COLO829 (cell line): ENCODE data around the gene MAST4.
"Not testable (repeated sequence)": the region's sequence is repeated elsewhere in the genome, so short reads cannot be mapped to it uniquely, and the experiment has no call there.

Source experiments
- DNase-seq: peaks from one replicate; pipeline ENCODE4 v3.0.0; 2012; ENCODE audit warnings: low spot score

Gene MAST4

GRCh38 chr5:67090040-67090439, 493.8 kb downstream of the MAST4 start:
- no peak for DNase-seq

DNA sequence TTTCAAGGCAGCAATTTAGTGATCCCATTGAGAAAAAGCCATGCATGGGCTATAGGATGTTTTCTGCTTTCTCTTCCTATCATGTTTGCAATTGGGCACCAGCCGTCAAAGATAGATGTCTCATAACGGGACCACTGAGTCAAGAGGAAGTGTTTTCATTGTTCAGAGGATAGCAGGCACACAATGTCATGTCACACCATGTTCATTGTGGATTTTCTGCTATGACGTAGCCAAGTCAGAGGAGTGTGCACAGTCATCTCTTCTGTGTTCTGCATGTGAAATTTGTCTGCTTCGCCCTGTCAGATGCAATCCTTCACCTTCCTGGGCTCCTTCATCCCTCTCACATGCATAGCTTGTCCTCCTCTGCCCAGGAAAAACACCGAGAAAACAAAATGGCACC, 494.4 kb downstream of the MAST4 start:
- DNase-seq: no peak

DNA sequence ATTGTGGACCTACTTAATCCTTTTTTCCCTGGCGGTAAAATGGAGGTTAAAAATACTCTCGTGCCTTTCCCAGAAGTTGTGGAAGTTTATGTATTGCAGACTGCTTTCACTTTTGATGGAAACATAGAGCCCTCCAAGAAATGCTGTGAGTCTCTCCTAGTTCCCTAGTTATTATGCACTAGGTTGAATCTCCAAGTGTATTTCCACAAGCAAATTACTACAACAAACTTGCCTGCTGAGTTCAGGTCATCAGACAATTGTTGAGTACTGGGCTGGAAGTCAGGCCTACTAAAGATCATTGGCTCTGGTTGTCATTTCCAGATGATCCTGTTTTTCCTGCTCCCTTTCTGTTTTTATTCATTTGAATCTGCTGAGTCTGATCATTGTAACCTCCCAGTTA, 496.3 kb downstream of the MAST4 start:
- no peak for DNase-seq

GRCh38 chr5:67093279-67093678, 497.1 kb downstream of the MAST4 start:
- no peak for DNase-seq

DNA sequence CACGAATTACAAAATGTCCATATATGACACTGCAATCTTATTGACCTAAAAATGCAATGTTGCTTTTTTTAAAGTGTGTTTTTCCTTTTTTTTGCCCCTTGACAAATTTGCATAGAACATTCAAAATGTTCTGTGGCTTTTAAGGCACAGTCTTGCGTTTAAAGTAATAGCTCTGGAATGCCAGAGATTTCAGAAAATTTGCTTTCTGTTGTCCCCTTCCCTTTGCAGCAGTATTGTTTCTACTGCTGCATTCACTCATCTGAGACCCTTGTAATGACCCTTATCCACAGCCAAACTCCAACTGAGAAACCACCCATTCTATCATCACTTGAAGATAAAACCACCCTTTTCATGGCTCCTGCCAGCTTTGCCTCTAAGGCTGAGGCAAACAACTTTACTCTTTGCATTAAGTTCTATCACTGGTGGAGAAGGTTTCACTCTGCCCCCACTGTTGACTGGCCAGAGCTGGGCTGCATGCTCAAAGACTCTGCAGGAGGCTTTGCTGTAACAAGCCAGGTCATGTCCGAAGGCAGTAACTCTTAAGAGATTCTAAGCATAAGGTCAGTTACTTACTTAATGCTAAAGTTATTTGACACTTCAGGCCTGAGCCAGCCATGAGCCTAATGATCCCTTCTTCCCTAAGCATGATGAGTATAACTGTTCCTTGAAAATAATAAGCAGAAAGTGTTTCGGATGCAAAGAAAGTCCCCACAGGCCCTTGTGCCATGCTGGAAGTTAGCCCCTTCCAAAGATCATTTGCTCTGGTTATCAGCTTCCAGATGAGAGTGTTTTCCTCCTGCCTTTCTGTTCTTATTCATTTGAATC, 498.5 kb downstream of the MAST4 start:
- no peak for DNase-seq

DNA sequence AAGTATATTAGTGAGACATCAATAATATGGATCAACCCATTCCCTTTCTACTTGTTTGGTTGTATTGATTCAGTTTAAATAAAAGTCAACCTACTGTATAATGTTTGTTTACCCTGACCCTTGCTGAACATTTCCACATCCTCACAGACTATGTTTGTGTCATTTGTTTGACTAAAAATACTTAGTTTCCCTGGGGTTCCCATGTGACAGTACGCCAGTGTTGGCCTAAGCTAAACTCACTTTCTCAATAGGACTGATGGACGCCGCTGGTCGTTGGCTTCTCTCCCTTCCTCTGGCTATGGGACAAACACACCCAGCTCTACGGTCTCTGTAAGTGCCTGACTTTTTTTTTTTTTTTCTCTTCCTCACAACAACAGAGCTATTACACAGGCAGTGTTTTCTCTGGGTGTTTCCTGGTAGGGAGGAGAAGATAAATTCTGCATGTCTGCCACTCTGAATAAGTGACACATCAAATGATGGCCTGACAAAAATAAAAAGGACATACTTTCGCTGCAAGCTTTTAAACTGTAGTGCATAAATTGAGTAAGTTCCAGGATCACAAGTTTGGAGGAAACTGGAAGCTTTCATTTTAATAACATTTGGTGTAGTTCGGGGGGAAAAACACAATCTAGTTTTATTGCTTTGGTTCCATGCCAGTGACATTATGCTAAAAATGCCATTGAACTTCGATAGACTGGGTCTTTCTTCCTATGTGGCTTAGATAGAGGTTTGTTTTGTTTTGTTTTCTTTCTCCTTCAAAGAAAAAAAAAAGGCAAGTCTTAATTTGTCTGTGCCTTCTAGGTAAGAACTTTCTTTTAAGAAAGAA, 499.4 kb downstream of the MAST4 start:
- no peak for DNase-seq

DNA sequence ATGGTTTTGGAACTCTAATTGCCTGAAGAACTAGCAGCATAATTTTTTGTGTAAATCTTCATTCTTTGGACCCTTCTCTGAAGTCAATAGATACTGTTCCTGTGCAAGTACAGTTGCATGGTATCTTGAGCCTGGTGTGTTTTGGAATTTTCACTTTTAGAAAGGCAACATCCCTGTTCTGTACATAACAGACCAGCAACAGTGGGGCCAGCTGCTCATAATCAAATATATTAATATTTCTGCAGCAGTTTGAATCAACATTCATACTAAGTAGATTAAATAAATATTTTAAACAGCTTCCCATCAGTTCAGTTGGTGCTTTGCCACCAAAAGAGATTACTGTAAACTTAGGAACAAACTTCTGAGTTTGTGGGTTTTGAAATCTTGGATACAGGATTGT, 502.5 kb downstream of the MAST4 start:
- no peak for DNase-seq

DNA sequence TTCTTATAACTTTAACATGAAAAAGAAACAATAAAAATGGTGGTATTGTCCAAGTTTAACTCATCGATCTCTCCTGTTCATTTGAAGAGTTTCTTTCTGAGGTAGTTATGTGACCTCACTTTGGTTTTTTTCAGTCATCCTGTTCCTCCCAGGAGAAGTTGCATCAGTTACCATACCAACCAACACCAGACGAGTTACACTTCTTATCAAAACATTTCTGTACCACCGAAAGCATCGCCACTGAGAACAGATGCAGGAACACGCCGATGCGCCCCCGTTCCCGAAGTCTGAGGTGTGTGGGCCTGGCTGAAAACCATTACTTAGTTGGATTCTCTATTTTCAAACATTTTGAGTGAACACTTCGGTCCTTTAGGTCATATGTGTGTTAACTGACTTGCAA, 504.1 kb downstream of the MAST4 start:
- DNase-seq: no peak

DNA sequence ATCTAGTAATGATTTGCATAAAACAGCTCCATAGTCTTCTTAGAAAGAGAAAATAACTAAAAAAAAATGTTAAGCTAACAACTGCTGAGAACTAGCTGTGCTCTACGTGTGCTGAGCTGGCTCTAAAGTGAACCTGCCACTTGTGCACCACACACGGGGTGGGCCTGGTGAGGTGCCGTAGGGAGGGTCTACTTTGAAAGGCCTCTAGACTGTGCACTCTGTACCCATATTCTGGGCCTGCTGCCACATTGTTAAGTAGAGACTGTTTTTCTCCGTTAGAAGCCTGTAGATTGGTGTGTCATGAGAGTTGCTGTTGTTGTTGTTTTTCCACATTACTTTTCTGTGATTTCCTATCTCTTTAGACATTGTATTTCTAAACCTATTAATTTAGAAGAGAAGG, 506.5 kb downstream of the MAST4 start:
- DNase-seq: no peak

GRCh38 chr5:67104859-67105258, 508.7 kb downstream of the MAST4 start:
- no peak for DNase-seq

DNA sequence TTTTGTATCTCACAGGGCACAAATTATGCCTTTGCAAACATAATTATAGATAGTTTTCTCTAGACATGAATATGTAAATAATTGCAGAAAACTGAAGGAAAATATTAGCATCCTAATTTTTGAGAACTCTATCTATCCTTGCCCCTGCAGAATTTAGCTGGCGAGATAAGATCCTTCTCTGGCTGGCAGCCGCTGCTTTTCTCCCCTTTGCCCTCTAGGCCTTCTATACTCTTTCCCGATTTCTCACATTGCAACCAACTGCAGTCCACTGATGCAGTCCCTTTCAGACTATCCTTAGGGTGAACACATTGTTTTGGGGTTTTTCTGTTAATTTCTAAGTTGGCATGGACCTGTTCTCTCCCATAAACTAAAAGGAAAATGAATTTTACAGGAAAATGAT, 509.1 kb downstream of the MAST4 start:
- no peak for DNase-seq

GRCh38 chr5:67106626-67107342, 510.6 kb downstream of the MAST4 start:
- no peak for DNase-seq

DNA sequence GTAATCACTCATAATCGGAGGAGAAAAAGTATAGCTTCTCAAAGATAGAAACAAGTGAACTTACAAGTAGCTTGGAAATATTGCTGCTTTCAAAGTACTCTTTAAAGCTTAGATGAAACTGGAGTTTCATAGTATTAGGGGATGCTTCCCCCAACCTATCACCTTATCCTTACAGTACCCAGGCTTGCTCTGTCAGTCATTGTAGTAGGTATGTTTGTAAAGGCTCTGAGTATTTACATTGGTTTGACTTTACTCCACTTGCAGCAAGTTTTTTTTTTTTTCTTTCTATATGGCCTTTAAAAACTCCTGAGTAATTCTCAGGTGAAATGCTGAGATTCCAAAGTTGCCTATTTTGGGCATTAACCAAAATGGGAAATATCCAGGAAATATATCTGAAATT, 515.6 kb downstream of the MAST4 start:
- DNase-seq: no peak

DNA sequence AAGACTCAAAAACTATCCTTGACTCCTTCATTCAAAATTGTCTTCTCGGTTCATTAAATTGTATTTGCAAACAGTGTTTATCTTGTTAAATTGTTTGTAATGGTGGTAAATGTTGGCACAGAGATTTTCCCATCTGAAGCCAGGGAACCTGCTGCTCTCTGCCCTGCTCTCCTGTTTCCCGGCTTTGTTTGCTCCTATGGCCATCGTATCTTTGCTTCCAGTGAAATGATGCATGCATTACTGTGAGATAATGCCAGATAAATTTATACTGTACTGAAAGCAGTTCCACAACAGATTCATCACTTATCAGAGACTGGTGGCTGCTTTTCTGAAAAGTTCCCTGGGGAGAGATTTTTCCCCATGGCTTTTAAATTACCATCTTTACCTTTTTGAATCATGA, 519.1 kb downstream of the MAST4 start:
- no peak for DNase-seq

- no peak for DNase-seq
Observed at GRCh38 chr5:67115817-67116216, 519.6 kb downstream of the MAST4 start.

DNA sequence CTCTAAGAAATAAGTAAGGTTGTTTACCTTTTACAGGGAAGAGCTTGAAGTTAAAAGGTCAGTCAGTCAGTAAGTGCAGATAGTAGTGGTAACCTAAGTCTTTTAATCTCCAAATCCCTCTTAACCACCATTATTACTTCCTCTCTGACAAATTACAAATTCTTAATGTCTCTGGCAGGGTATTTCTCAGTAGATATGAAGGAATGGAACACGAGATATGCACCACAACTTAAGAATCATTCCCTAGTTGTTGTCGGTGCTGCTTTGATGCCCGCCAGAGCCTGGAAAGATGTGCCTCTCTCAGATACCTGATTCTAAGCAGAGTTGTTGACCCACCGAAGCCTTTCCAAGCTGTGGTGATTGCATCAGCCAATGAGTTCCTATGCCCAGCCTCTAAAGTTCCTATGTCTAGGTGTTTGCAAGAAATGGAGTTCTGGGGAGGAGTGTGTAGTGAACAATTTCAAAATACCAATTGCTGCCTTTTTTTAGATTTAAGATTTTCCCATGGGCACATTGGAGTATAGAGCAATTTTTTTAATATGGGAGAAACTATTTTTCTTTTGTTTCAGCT, 521.9 kb downstream of the MAST4 start:
- no peak for DNase-seq

- DNase-seq: no peak
Observed at GRCh38 chr5:67119010-67119409, 522.8 kb downstream of the MAST4 start.

DNA sequence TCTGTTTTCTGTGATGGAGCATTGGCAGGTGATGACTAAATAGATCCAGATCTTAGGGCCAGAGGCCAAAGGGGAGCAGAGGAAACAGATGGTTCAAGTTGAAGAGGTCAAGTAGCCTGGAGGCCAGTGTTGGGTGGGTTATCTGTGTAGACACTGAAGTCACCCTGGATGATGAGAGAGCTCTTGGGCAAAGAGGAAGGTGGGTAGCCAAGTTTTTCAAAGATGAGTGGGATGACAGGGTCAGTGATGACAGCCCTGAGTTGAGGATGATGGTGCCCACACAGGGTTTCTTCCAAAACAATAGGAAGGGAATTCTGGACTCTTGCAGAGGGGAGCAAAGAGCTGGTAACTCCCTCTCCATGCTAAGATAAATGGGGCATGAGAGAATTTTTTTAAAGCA, 523.8 kb downstream of the MAST4 start:
- no peak for DNase-seq

- DNase-seq: no peak
Observed at GRCh38 chr5:67123819-67124218, 527.6 kb downstream of the MAST4 start.

GRCh38 chr5:67124556-67124955, 528.4 kb downstream of the MAST4 start:
- DNase-seq: no peak

DNA sequence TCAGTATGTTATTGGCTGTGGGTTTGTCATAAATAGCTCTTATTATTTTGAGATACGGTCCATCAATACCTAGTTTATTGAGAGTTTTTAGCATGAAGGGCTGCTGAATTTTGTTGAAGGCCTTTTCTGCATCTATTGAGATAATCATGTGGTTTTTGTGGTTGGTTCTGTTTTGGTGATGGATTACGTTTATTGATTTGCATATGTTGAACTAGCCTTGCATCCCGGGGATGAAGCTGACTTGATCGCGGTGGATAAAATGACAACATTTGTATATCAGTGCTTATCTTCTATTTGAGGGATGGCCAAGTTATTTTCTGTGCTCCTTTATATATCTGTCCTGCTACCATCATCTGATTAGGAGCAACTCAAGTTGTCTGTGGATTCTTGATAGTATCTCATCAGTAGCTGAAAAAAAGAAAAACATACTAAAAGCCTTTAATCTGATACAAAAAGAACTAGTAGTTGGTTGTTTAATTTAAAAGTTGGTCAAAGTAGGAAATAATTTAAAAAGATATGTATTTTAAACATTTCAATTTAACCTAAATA, 531.2 kb downstream of the MAST4 start:
- not testable (repeated sequence) for DNase-seq

DNA sequence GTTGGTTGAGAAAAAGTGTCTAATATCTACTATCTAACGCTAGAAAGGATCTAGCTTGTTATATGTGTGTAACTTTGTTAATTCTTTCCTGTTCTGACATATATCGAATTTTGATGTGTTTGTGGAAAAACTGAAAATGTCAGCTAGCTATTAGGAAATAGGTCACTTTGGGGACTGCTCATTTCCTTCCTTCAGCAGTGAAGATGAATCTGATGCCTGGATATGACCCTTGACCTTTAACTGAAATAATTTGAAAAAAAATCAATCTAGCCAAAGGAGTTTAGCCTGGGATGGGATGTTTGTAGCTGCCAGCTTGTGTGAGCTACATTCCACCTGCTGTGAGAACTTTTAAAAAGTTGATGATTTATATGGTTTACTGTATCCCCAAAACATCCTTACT, 533.6 kb downstream of the MAST4 start:
- no peak for DNase-seq
